CD14-positive monocyte (primary cell): ENCODE data around the gene PSME1. TPM values are rescaled to one million over a fixed set of nuclear protein-coding genes. Genes with fewer than 3 reads are reported as not detected.
A peak's percentile ranks its signal among the peaks of the same experiment; 100 is the strongest.

Experiments
- DNase-seq, 3 donors: peaks; one replicate each; pipeline ENCODE4 v3.0.0-alpha.2; 2011 to 2022
- H2AFZ ChIP-seq: 2 replicates; pipeline ENCODE4 v1.6.0; 2012; ENCODE audit warnings: mild to moderate bottlenecking, low read depth, low read length, inconsistent platforms; ENCODE audit not compliant: insufficient read depth, poor library complexity, severe bottlenecking
- H3K27ac ChIP-seq, 2 donors: 1 replicate in 1 of 2; 2 replicates in 1 of 2; pipeline ENCODE4 v1.5.1; 2012 to 2013; ENCODE audit warnings: low read length in 2 of 2, control low read depth in 1 of 2, inconsistent platforms in 1 of 2, low read depth in 1 of 2, mild to moderate bottlenecking in 1 of 2
- H3K27me3 ChIP-seq, 2 donors: one replicate each; pipeline versions ENCODE4 v1.6.0 to v1.6.1; 2011 to 2013; ENCODE audit warnings: low read length in 2 of 2; ENCODE audit not compliant: control insufficient read depth in 2 of 2, insufficient read depth in 2 of 2
- H3K36me3 ChIP-seq, 2 donors: replicated peaks in 1 of 2; 1 replicate in 1 of 2; 2 replicates in 1 of 2; pipeline versions ENCODE4 v1.5.1 to v1.6.1; 2012 to 2013; ENCODE audit warnings: low read length in 2 of 2, control low read depth in 1 of 2, inconsistent platforms in 1 of 2, mild to moderate bottlenecking in 1 of 2; ENCODE audit not compliant: insufficient read depth in 2 of 2, control insufficient read depth in 1 of 2
- H3K4me1 ChIP-seq, 2 donors: 1 replicate in 1 of 2; 2 replicates in 1 of 2; pipeline versions ENCODE4 v1.5.1 to v1.6.1; 2012 to 2013; ENCODE audit warnings: low read length in 2 of 2, control low read depth in 1 of 2, inconsistent platforms in 1 of 2, mild to moderate bottlenecking in 1 of 2, moderate library complexity in 1 of 2; ENCODE audit not compliant: insufficient read depth in 2 of 2, control insufficient read depth in 1 of 2
- H3K4me2 ChIP-seq: replicated peaks from 2 replicates; pipeline ENCODE3; 2012; ENCODE audit warnings: low read length, moderate library complexity, mild to moderate bottlenecking; ENCODE audit not compliant: poor library complexity, severe bottlenecking; ENCODE audit errors: extremely low read depth
- H3K4me3 ChIP-seq, 3 experiments: fragments of 200-600 bp in 1 of 3; sonication (generic) in 1 of 3; replicated peaks in 1 of 3; 1 replicate in 2 of 3; 2 replicates in 1 of 3; pipeline ENCODE4 v1.5.1; 2011 to 2013; ENCODE audit warnings: low read length in 3 of 3, mild to moderate bottlenecking in 3 of 3, control low read depth in 2 of 3, low read depth in 2 of 3, inconsistent platforms in 1 of 3, moderate library complexity in 1 of 3
- H3K79me2 ChIP-seq: 2 replicates; pipeline ENCODE4 v1.6.0; 2012; ENCODE audit warnings: mild to moderate bottlenecking, control low read depth, inconsistent platforms, low read length, moderate library complexity; ENCODE audit not compliant: insufficient read depth
- H3K9ac ChIP-seq: 2 replicates; pipeline ENCODE4 v1.6.0; 2017; ENCODE audit warnings: low read length, mild to moderate bottlenecking; ENCODE audit not compliant: insufficient read depth, poor library complexity, severe bottlenecking
- H3K9me3 ChIP-seq, 2 donors: replicated peaks in 1 of 2; 1 replicate in 1 of 2; 2 replicates in 1 of 2; pipeline versions ENCODE4 v1.5.1 to v1.6.1; 2012 to 2013; ENCODE audit warnings: low read length in 2 of 2, control low read depth in 1 of 2; ENCODE audit not compliant: control insufficient read depth in 1 of 2, insufficient read depth in 1 of 2
- H4K20me1 ChIP-seq: 2 replicates; pipeline ENCODE4 v1.6.0; 2012; ENCODE audit warnings: mild to moderate bottlenecking, low read length, control low read depth, moderate library complexity; ENCODE audit not compliant: insufficient read depth
- H3K27ac Mint-ChIP-seq, 7 donors: one replicate each; pipeline ENCODE4 v1.8.0; 2020; ENCODE audit warnings: mild to moderate bottlenecking in 7 of 7, mixed read lengths in 7 of 7, moderate library complexity in 6 of 7, inconsistent platforms in 2 of 7
- H3K27me3 Mint-ChIP-seq, 3 donors: one replicate each; pipeline ENCODE4 v1.8.0; 2021 to 2022; ENCODE audit warnings: low read depth in 3 of 3, mild to moderate bottlenecking in 3 of 3, mixed read lengths in 3 of 3, moderate library complexity in 3 of 3, inconsistent platforms in 1 of 3
- H3K36me3 Mint-ChIP-seq, 2 donors: one replicate each; pipeline ENCODE4 v1.8.0; 2020; ENCODE audit warnings: mixed read lengths in 2 of 2, inconsistent platforms in 1 of 2, mild to moderate bottlenecking in 1 of 2
- H3K4me1 Mint-ChIP-seq: one replicate; pipeline ENCODE4 v1.8.0; 2020; ENCODE audit warnings: mild to moderate bottlenecking, mixed read lengths
- H3K4me3 Mint-ChIP-seq, 2 donors: one replicate each; pipeline ENCODE4 v1.8.0; 2020; ENCODE audit warnings: mild to moderate bottlenecking in 2 of 2, mixed read lengths in 2 of 2, moderate library complexity in 1 of 2
- H3K9me3 Mint-ChIP-seq, 7 donors: one replicate each; pipeline ENCODE4 v1.8.0; 2020 to 2022; ENCODE audit warnings: mixed read lengths in 7 of 7, mild to moderate bottlenecking in 6 of 7, moderate library complexity in 6 of 7, inconsistent platforms in 2 of 7
- CTCF ChIP-seq: fragments of 200-600 bp; IDR thresholded peaks from one replicate; pipeline ENCODE4 v1.8.0; 2022; ENCODE audit warnings: antibody characterized with exemption, mild to moderate bottlenecking
- whole genome bisulfite sequencing: methylation state at CpG from one replicate; pipeline ENCODE4 v1.1.5; 2013; ENCODE audit warnings: missing lambda C conversion rate; ENCODE audit not compliant: insufficient coverage; 5-methylcytosine and 5-hydroxymethylcytosine counted together
- intact Hi-C, 2 donors: fragments of 100-400 bp; cut with micrococcal nuclease; formaldehyde crosslinking; loops; one replicate each; pipeline versions ENCODE4 v1.15.0 to v1.15.1; 2023
- polyA plus RNA-seq, 3 donors: library from polyadenylated mRNA; depleted of rRNA in 1 of 3; unstranded in 2 of 3; stranded (reverse) in 1 of 3; fragments of 300-500 nt in 2 of 3; fragments of >200 nt in 1 of 3; fragmentation: Illumina TruSeq in 2 of 3; gene quantifications; 1 replicate in 2 of 3; 2 replicates in 1 of 3; pipeline ENCODE4 v1.2.3, GENCODE V29; 2012 to 2021

PSME1 gene
- polyA plus RNA-seq, 3 donors = 435 to 759 (median 729) TPM

GRCh38 chr14:24162093-24162492, 26.1 kb downstream of the PSME1 start:
- Histone ChIP-seq H3K4me2 (peak overlapping the region; percentile 85), H3K27me3 (no peaks in the 10 kb centered on the region), H3K9ac (peak overlapping the region; percentile 94), H3K79me2 (peaks cover 46% of the 10 kb centered on the region), H3K36me3 (peaks cover 71 to 74% of the 10 kb centered on the region in 2 donors), H4K20me1 (peaks cover 51% of the 10 kb centered on the region), H3K9me3 (no peaks in the 10 kb centered on the region), H3K4me1 (peaks cover 50 to 75% of the 10 kb centered on the region in 2 donors), H3K4me3 (peak overlapping the region; percentile 91 to 100 (median 96)), H3K27ac (peak overlapping the region; percentile 13 to 100), H2AFZ (peak overlapping the region; percentile 65)
- intact Hi-C loops = no loop called here
- Mint-ChIP-seq H3K9me3 (no peaks in the 10 kb centered on the region), H3K4me1 (peaks cover 60% of the 10 kb centered on the region), H3K4me3 (peak overlapping the region; percentile 95 to 99), H3K36me3 (peaks cover 72 to 89% of the 10 kb centered on the region in 2 donors), H3K27ac (peak overlapping the region; percentile 96 to 99 (median 97)), H3K27me3 (no peaks in the 10 kb centered on the region)
- WGBS = 81% methylated on average over 5 of the region's 8 CpGs
- no peak for TF ChIP-seq CTCF
- DNase-seq = no peak

GRCh38 chr14:24164518-24164991, 28.6 kb downstream of the PSME1 start:
- no peak for TF ChIP-seq CTCF
- H3K27me3 Mint-ChIP-seq = peaks cover 0 to 3% (median 0%) of the 10 kb centered on the region in 3 donors
- H3K27ac Mint-ChIP-seq = peak overlapping the region in 4 of 7 donors; percentile 1 to 83 (median 44)
- intact Hi-C loops = no loop called here
- Histone ChIP-seq H2AFZ (no peak overlapping the region), H3K36me3 (peaks cover 69 to 74% of the 10 kb centered on the region in 2 donors), H3K79me2 (peaks cover 46% of the 10 kb centered on the region), H3K9ac (no peak overlapping the region), H3K27me3 (no peaks in the 10 kb centered on the region), H3K27ac (peak overlapping the region in 1 of 2 donors; percentile 59), H3K4me1 (peaks cover 56 to 81% of the 10 kb centered on the region in 2 donors), H3K9me3 (no peaks in the 10 kb centered on the region), H3K4me2 (no peak overlapping the region), H4K20me1 (peaks cover 68% of the 10 kb centered on the region), H3K4me3 (no peak overlapping the region)
- peaks cover 75 to 88% of the 10 kb centered on the region in 2 donors for H3K36me3 Mint-ChIP-seq
- no peak overlapping the region for H3K4me3 Mint-ChIP-seq
- 98% methylated on average over 14 of the region's 14 CpGs for WGBS
- peaks cover 72% of the 10 kb centered on the region for H3K4me1 Mint-ChIP-seq
- no peak for DNase-seq
- no peaks in the 10 kb centered on the region for H3K9me3 Mint-ChIP-seq
